Measurements from ENCODE around the gene SHOC2. TPM values are rescaled to one million over a fixed set of nuclear protein-coding genes. Genes with fewer than 3 reads are reported as not detected.

The SHOC2 gene
- total and polyA plus RNA-seq, 12 donors: 18.6 to 68.2 (median 48.5) TPM

- TF ChIP-seq CTCF (IDR thresholded peaks at IDR 0.05): no peak
- WGBS, 2 donors: 82 to 86% methylated on average over 1 of the region's 1 CpG
- no peak for ATAC-seq
Observed at GRCh38 chr10:110946496-110946895, 27.1 kb downstream of the SHOC2 start.

GRCh38 chr10:110947061-110947595, 27.7 kb downstream of the SHOC2 start:
- Histone ChIP-seq H3K27ac (no peak overlapping the region), H3K27me3 (no peaks in the 10 kb centered on the region), H3K4me3 (no peak overlapping the region), H3K9me3 (peaks cover 0 to 6% (median 0%) of the 10 kb centered on the region in 11 donors), H3K36me3 (peaks cover 0 to 26% (median 0%) of the 10 kb centered on the region in 9 donors), H3K4me1 (peaks cover 0 to 38% (median 19%) of the 10 kb centered on the region in 9 donors)
- TF ChIP-seq CTCF (IDR thresholded peaks at IDR 0.05): no peak
- 81 to 87% methylated on average over 4 of the region's 4 CpGs for WGBS, 2 donors
- DNase-seq: no peak
- intact Hi-C loops (cut with DNase I): no loop called here
- no peak for ATAC-seq

More at GRCh38 chr10:110946496-110946895, 27.1 kb downstream of the SHOC2 start:
- DNase-seq: no peak
- no peak overlapping the region for H3K4me3 ChIP-seq
- peaks cover 0 to 6% (median 0%) of the 10 kb centered on the region in 11 donors for H3K9me3 ChIP-seq
- intact Hi-C loops (cut with DNase I): no loop called here
- no peak overlapping the region for H3K27ac ChIP-seq
- peaks cover 0 to 23% (median 0%) of the 10 kb centered on the region in 9 donors for H3K36me3 ChIP-seq
- H3K27me3 ChIP-seq: no peaks in the 10 kb centered on the region
- H3K4me1 ChIP-seq: peaks cover 0 to 38% (median 19%) of the 10 kb centered on the region in 9 donors

GRCh38 chr10:110951381-110951780, 32.0 kb downstream of the SHOC2 start:
- WGBS, 2 donors: 94 to 95% methylated on average over 4 of the region's 4 CpGs
- Histone ChIP-seq H3K9me3 (no peaks in the 10 kb centered on the region), H3K27ac (no peak overlapping the region), H3K4me3 (no peak overlapping the region), H3K27me3 (no peaks in the 10 kb centered on the region), H3K36me3 (peaks cover 0 to 20% (median 0%) of the 10 kb centered on the region in 9 donors), H3K4me1 (peaks cover 0 to 16% (median 0%) of the 10 kb centered on the region in 9 donors)
- TF ChIP-seq CTCF (IDR thresholded peaks at IDR 0.05): no peak
- intact Hi-C loops (cut with DNase I): no loop called here
- DNase-seq (no peak), ATAC-seq (no peak)

- Histone ChIP-seq H3K27me3 (no peaks in the 10 kb centered on the region), H3K4me1 (peaks cover 0 to 43% (median 35%) of the 10 kb centered on the region in 9 donors), H3K27ac (no peak overlapping the region), H3K4me3 (no peak overlapping the region), H3K9me3 (no peaks in the 10 kb centered on the region), H3K36me3 (peaks cover 0 to 7% (median 0%) of the 10 kb centered on the region in 9 donors)
- ATAC-seq (no peak), DNase-seq (no peak)
- intact Hi-C loops (cut with DNase I): no loop called here
- no peak for TF ChIP-seq CTCF (IDR thresholded peaks at IDR 0.05)
- WGBS, 2 donors: 39 to 46% methylated on average over 1 of the region's 1 CpG
Observed at GRCh38 chr10:110957606-110958005, 38.2 kb downstream of the SHOC2 start.
